Stimulated activated CD8-positive, alpha-beta memory T cell treated with anti-CD3 and anti-CD28 coated beads, Interleukin-15, amount 100 ng/mL, for 24 hours (primary cell): Measurements from ENCODE around the gene FLNC.

Experiments
- DNase-seq: peaks from one replicate; pipeline ENCODE4 v3.0.0-alpha.2; 2020; ENCODE audit warnings: low read depth

FLNC gene, protein sequence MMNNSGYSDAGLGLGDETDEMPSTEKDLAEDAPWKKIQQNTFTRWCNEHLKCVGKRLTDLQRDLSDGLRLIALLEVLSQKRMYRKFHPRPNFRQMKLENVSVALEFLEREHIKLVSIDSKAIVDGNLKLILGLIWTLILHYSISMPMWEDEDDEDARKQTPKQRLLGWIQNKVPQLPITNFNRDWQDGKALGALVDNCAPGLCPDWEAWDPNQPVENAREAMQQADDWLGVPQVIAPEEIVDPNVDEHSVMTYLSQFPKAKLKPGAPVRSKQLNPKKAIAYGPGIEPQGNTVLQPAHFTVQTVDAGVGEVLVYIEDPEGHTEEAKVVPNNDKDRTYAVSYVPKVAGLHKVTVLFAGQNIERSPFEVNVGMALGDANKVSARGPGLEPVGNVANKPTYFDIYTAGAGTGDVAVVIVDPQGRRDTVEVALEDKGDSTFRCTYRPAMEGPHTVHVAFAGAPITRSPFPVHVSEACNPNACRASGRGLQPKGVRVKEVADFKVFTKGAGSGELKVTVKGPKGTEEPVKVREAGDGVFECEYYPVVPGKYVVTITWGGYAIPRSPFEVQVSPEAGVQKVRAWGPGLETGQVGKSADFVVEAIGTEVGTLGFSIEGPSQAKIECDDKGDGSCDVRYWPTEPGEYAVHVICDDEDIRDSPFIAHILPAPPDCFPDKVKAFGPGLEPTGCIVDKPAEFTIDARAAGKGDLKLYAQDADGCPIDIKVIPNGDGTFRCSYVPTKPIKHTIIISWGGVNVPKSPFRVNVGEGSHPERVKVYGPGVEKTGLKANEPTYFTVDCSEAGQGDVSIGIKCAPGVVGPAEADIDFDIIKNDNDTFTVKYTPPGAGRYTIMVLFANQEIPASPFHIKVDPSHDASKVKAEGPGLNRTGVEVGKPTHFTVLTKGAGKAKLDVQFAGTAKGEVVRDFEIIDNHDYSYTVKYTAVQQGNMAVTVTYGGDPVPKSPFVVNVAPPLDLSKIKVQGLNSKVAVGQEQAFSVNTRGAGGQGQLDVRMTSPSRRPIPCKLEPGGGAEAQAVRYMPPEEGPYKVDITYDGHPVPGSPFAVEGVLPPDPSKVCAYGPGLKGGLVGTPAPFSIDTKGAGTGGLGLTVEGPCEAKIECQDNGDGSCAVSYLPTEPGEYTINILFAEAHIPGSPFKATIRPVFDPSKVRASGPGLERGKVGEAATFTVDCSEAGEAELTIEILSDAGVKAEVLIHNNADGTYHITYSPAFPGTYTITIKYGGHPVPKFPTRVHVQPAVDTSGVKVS (N-terminal part only)

DNA sequence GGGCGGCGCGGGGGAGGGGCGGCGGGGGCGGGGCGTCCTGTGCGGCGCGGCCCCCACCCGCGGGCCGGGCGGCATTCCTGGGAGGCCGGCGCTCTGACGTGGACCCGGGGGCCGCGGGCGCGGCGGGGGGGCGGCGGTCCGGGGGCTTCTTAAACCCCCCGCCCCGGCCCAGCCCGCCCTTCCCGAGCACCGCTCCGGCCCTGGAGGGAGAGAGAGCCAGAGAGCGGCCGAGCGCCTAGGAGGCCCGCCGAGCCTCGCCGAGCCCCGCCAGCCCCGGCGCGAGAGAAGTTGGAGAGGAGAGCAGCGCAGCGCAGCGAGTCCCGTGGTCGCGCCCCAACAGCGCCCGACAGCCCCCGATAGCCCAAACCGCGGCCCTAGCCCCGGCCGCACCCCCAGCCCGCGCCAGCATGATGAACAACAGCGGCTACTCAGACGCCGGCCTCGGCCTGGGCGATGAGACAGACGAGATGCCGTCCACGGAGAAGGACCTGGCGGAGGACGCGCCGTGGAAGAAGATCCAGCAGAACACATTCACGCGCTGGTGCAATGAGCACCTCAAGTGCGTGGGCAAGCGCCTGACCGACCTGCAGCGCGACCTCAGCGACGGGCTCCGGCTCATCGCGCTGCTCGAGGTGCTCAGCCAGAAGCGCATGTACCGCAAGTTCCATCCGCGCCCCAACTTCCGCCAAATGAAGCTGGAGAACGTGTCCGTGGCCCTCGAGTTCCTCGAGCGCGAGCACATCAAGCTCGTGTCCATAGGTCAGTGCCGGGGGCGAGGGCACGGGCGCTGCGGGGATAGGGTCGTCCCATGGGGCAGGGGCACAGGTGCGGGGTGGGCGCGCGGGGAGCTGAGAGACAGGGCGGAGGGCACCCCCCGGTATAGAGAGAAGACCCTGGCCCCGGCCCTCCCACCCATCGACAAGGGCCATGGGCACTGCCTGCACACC, at the start of gene FLNC:
TSS of gene FLNC (plus strand) at position 176 of the 947 bp plus-strand sequence. CDS start at position 408, 232 bp downstream.
- no peak for DNase-seq

DNA sequence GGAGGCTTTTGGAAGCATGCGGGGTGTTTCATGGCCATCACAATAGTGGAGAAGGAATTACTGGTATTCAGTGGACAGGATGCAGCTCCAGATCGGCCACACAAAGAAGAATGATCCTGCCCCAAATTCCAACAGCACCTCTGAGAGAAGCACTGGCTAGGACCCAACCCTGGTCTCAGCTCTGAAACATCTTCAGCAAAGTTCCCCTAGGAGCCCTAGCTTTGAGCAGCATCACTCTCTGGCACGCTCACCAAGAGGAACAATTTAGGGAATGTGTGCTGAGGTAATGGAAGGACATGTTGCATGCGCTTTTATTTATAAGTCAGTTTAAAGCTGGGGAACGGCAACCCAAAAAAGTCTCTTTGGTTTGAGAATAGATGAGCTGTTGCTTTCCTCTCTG, 49.1 kb upstream of the FLNC start:
- DNase-seq: no peak

GRCh38 chr7:128781851-128782250, 48.4 kb upstream of the FLNC start:
- DNase-seq: no peak

DNA sequence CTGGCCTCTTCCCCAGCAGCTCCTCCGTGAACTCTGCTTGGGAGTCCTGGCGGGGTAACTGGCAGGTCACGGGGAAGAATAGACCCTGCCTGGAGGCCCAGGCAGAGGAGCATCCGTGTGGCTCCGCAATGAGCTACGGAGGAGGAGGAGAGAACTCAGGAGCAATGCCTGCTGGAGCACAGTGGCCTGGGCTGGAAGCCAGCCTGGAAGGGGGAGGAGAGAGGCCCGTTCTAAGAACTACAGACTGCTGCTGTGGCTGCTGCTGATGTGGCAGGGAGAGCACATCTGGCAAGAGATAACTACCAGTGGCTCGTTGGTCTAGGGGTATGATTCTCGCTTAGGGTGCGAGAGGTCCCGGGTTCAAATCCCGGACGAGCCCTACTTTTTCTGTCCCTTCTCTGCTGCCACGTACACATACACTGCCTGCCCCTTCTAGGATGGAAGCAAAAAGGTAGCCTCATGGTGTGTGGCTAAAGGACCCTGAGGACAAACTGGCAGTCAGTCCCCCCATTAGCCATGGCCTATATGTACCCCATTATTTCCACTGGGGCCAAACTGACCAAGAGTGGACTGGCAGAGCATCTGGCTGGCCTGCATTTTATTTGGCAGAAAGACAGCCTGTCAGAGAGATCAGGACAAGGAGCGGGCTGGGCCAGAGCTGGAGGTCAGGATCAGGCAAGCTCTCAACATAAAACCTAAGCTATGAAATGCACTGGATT, 46.9 kb upstream of the FLNC start:
- no peak for DNase-seq

- no peak for DNase-seq
Measured at GRCh38 chr7:128785738-128786137, 44.5 kb upstream of the FLNC start.

- no peak for DNase-seq
Measured at GRCh38 chr7:128788446-128789412, 41.5 kb upstream of the FLNC start.

GRCh38 chr7:128790315-128791041, 39.7 kb upstream of the FLNC start:
- DNase-seq: no peak

- peak; percentile 52 for DNase-seq
Measured at GRCh38 chr7:128791121-128791971, 38.9 kb upstream of the FLNC start, which contains the start of gene CCDC136. Gene CCDC136, plus strand, starts transcription at chr7:128791968. Its CDS starts 444 bp downstream, at chr7:128792412.

- DNase-seq: no peak
Measured at GRCh38 chr7:128791972-128792327, 38.3 kb upstream of the FLNC start.

GRCh38 chr7:128792471-128793180, 37.6 kb upstream of the FLNC start:
- DNase-seq: no peak

DNA sequence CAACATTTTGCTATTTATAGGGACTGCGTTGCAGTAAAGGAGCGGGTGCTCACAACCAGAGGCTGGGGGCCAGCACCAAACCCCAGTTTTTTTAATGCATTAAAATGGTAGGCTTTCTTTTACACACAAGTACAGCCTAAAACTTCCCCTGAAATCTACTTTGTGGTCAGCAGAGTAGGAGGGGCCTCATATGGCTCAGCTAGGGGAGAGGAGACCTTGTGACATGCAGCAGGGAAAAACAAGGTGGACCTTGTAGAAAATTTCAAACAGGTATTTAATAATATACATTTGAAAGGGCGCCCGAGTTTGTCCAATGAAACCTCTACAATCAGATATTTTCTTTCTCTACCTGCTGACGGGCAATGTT, 37.0 kb upstream of the FLNC start:
- no peak for DNase-seq

- no peak for DNase-seq
Measured at GRCh38 chr7:128794020-128794419, 36.2 kb upstream of the FLNC start.

- no peak for DNase-seq
Measured at GRCh38 chr7:128794436-128794835, 35.8 kb upstream of the FLNC start.

DNA sequence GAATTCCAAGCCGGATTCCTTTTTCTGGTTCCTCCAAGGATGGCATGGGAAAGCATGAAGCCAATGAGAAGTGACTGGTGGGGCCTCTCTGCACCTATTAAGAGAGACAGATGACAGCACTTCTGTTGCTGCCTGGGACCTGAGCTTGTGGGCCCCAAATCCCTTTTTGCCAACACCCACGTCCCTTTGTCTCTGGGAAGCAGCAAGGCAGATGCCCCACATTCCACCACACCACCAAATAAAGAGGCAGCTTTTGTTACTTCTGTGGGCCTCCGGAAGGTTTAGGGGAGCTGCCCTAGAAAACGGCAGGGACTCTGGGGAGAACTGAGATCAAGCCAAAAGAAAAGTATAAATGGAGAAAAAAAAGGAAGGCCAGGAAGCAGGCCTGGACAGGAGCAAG, 35.1 kb upstream of the FLNC start:
- DNase-seq: no peak

DNA sequence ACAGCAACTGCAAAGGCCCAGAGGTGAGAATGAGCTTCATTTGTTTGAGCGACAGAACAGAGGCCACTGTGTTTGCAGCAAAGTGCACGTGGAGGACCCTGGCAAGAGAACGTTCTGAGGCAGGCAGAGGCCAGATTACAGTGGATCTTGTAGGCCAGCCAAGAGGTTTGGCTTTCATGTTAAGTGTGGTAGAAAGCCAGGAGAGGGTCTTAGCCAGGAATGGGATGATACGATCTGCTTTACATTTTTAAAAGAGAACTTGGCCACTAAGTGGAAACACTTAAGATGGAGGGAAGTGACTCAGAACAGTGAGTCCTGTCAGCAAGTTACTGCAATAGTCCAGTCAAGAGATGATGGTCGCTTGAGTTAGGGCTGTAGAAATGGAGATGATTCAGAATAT, 33.9 kb upstream of the FLNC start:
- no peak for DNase-seq

GRCh38 chr7:128799451-128799850, 30.8 kb upstream of the FLNC start:
- DNase-seq: no peak

DNA sequence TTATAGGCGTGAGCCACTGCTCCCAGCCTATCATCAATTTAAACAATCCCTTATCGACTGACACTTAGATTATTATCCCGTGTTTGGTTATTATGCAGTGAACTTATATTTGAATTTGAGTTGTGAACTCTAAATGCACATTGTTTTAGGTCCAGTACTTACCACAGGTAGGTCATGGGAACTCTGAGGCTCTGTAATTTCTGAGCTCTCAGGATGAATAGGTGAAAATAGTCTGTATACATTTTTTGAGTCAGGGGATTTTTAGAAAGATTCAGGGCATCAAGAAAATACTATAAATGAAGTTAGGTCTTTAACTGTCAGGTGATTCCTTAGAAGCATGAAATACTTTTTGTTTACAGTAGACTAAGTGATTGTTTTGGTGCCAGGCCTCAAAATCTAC, 29.6 kb upstream of the FLNC start:
- DNase-seq: no peak
